WTC11 (cell line): ENCODE data around the gene CAMKK2.

Experiments
- ATF6 ChIP-seq: sonication (generic); formaldehyde crosslinking; IDR thresholded peaks from 2 replicates; pipeline ENCODE4 v1.8.1; 2023; ENCODE audit warnings: mild to moderate bottlenecking, missing genetic modification reagents
- CTCF ChIP-seq: fragments of 200-600 bp; IDR thresholded peaks from 2 replicates; pipeline ENCODE4 v1.8.0; 2022; ENCODE audit warnings: antibody characterized with exemption
- NR2C2 ChIP-seq: sonication (generic); formaldehyde crosslinking; IDR thresholded peaks from 2 replicates; pipeline ENCODE4 v1.8.0; 2022; ENCODE audit warnings: mild to moderate bottlenecking, missing genetic modification reagents
- NR3C1 ChIP-seq: sonication (generic); formaldehyde crosslinking; conservative IDR thresholded peaks from 2 replicates; pipeline ENCODE4 v1.8.1; 2023; ENCODE audit warnings: low read depth, mild to moderate bottlenecking, missing genetic modification reagents
- SMAD4 ChIP-seq: sonication (generic); formaldehyde crosslinking; IDR thresholded peaks from 2 replicates; pipeline ENCODE4 v1.8.0; 2022; ENCODE audit warnings: mild to moderate bottlenecking, missing genetic modification reagents
- ZNF232 ChIP-seq: sonication (generic); formaldehyde crosslinking; IDR thresholded peaks from 2 replicates; pipeline ENCODE4 v1.8.0; 2022; ENCODE audit warnings: mild to moderate bottlenecking, missing genetic modification reagents
- ZNF263 ChIP-seq: sonication (generic); formaldehyde crosslinking; IDR thresholded peaks from 2 replicates; pipeline ENCODE4 v1.8.1; 2022; ENCODE audit warnings: low read depth, mild to moderate bottlenecking, moderate library complexity, missing genetic modification reagents
- TF ChIP-seq, protein P1 (sequence below): sonication (generic); formaldehyde crosslinking; IDR thresholded peaks from 2 replicates; pipeline ENCODE4 v1.8.0; 2022; ENCODE audit warnings: mild to moderate bottlenecking, missing genetic modification reagents

DNA sequence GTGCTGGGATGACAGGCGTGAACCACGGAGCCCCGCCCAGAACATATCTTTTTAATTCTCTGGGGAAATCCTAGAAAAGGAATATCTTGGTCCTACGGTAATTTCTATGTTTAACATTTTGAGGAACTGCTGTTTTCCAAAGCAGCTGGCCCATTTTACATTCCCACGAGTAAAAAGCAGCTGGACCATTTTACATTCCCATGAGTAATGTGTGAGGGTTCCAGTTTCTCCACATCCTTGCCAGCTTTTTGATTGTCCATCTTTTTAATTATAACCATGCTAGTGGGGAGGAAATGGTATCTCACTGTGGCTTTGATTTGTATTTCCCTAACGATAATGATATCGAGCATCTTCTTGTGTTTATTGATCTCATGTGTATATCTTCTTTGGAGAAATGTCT, 91.0 kb downstream of the CAMKK2 start:
- TF ChIP-seq NR3C1 (CRISPR knock-in tag) (no peak), CTCF (no peak), NR2C2 (no peak), ZNF263 (CRISPR knock-in tag) (no peak), SMAD4 (no peak), ATF6 (no peak), ZNF232 (no peak)
- TF ChIP-seq, protein P1, sequence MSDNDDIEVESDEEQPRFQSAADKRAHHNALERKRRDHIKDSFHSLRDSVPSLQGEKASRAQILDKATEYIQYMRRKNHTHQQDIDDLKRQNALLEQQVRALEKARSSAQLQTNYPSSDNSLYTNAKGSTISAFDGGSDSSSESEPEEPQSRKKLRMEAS, result no peak
